Activated naive CD8-positive, alpha-beta T cell treated with anti-CD3 and anti-CD28 coated beads, Interleukin-2, amount 10 ng/mL, durations not matched to agents 7 days and 5 days (primary cell): ENCODE measurements around the gene MSL2. TPM values are rescaled to one million over a fixed set of nuclear protein-coding genes. Genes with fewer than 3 reads are reported as not detected.
A peak's percentile ranks its signal among the peaks of the same experiment; 100 is the strongest.
"Not testable (repeated sequence)": the region's sequence is repeated elsewhere in the genome, so short reads cannot be mapped to it uniquely, and the experiment has no call there.

Experiments used
- ATAC-seq: fragments of 150-1000 bp; cut with Tn5 transposase; one replicate; pipeline ENCODE4 v1.10.0; 2021; ENCODE audit warnings: low read depth, moderate library complexity
- POLR2A ChIA-PET: fragments of 350-600 bp; sonication (Branson Sonifier 250); formaldehyde crosslinking; loops from one replicate; lab custom pipeline; 2021; ENCODE audit warnings: antibody characterized with exemption; lab: Charles Lee
- DNase-seq: peaks from one replicate; pipeline ENCODE4 v3.0.0; 2021
- H3K27ac Mint-ChIP-seq: one replicate; pipeline ENCODE4 v1.8.0; 2022; ENCODE audit warnings: mild to moderate bottlenecking, mixed read lengths
- H3K27me3 Mint-ChIP-seq: one replicate; pipeline ENCODE4 v1.8.0; 2022; ENCODE audit warnings: mild to moderate bottlenecking, moderate library complexity, mixed read lengths
- H3K36me3 Mint-ChIP-seq: one replicate; pipeline ENCODE4 v1.8.0; 2021; ENCODE audit warnings: mild to moderate bottlenecking, mixed read lengths
- H3K4me1 Mint-ChIP-seq: one replicate; pipeline ENCODE4 v1.8.0; 2021; ENCODE audit warnings: mixed read lengths
- H3K4me3 Mint-ChIP-seq: one replicate; pipeline ENCODE4 v1.8.0; 2022; ENCODE audit warnings: mild to moderate bottlenecking, moderate library complexity, mixed read lengths
- H3K9me3 Mint-ChIP-seq: one replicate; pipeline ENCODE4 v1.8.0; 2021; ENCODE audit warnings: mixed read lengths
- total RNA-seq, 2 experiments: library from RNA; stranded (reverse); gene quantifications; one replicate each; pipeline ENCODE4 v1.2.3, GENCODE V29; 2021

The MSL2 gene
- total RNA-seq, 2 experiments from 2014 or later = 71.4 to 71.5 TPM

DNA sequence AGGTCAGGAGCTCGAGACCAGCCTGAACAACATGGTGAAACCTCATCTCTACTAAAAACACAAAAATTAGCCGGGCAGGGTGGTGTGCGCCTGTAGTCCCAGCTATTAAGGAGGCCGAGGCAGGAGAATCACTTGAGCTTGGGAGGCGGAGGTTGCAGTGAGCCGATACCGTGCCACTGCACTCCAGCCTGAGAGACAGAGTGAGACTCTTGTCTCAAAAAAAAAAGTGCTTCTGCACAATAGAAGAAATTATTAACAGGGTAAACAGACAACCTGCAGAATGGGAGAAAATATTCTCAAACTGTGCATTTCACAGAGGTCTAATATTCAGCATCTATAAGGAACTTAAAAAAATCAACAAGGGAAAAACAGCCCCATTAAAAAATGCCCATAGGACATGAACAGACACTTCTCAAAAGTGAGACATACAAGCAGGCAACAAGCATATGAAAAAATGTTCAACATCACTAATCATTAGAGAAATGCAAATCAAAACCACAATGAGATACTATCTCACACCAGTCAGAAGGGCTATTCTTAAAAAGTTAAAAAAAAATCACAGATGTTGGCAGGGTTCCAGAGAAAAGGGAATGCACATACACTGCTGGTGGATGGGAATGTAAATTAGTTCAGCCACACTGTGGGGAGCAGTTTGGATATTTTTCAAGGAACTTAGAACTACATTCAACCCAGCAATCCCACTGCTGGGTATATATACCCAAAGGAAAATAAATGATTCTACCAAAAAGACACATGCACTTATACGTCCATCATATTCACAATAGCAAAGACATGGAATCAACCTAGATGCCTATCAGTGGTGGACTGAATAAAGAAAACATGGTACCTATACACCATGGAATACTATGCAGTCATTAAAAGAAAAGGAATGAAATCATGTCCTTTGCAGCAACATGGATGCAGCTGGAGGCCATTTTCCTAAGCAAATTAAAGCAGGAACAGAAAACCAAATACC, 75.5 kb downstream of the MSL2 start:
- Mint-ChIP-seq H3K4me3 (no peak overlapping the region), H3K27ac (no peak overlapping the region), H3K27me3 (peaks cover 9% of the 10 kb centered on the region), H3K9me3 (peaks cover 11% of the 10 kb centered on the region), H3K4me1 (no peaks in the 10 kb centered on the region), H3K36me3 (peaks cover 2% of the 10 kb centered on the region)
- DNase-seq (no peak), ATAC-seq (no peak)
- POLR2A ChIA-PET = no interaction called here

DNA sequence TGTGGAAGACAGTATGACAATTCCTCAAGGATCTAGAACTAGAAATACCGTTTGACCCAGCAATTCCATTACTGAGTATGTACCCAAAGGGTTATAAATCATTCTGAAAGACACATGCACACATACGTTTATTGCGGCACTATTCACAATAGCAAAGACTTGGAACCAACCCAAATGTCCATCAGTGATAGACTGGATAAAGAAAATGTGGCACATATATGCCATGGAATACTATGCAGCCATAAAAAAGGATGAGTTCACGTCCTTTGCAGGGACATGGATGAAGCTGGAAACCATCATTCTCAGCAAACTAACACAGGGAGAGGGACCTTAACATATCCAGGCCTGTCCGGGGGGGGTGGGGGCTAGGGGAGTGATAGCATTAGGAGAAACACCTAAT, 76.4 kb downstream of the MSL2 start:
- H3K27ac Mint-ChIP-seq, DNase-seq, H3K27me3 Mint-ChIP-seq, ATAC-seq, H3K9me3 Mint-ChIP-seq, H3K36me3 Mint-ChIP-seq, POLR2A ChIA-PET, H3K4me1 Mint-ChIP-seq, H3K4me3 Mint-ChIP-seq: not testable (repeated sequence)

DNA sequence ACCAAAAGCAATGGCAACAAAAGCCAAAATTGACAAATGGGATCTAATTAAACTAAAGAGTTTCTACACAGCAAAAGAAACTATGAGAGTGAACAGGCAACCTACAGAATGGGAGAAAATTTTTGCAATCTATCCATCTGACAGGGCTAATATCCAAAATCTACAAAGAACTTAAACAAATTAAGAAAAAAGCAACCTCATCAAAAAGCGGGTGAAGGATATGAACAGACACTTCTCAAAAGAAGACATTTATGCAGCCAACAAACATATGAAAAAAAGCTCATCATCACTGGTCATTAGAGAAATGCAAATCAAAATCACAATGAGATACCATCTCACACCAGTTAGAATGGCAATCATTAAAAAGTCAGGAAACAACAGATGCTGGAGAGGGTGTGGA, 76.8 kb downstream of the MSL2 start:
- H3K27ac Mint-ChIP-seq, H3K4me1 Mint-ChIP-seq, DNase-seq, ATAC-seq, POLR2A ChIA-PET, H3K36me3 Mint-ChIP-seq, H3K4me3 Mint-ChIP-seq, H3K9me3 Mint-ChIP-seq, H3K27me3 Mint-ChIP-seq: not testable (repeated sequence)

DNA sequence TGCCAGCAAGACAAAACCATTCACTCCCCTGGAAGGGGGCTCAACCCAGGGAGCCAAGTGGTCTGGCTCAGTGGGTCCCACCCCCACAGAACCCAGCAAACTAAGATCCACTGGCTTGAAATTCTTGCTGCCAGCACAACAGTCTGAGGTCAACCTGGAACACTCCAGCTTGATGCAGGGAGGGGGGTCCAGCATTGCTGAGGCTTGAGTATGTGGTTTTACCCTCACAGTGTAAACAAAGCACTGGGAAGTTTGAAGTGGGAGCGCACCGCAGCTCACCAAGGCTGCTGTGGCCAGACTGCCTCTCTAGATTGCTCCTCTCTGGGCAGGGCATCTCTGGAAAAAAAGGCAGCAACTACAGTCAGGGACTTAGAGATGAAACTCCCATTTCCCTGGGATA, 81.7 kb downstream of the MSL2 start:
- Mint-ChIP-seq H3K27ac (no peak overlapping the region), H3K27me3 (peaks cover 5% of the 10 kb centered on the region)

DNA sequence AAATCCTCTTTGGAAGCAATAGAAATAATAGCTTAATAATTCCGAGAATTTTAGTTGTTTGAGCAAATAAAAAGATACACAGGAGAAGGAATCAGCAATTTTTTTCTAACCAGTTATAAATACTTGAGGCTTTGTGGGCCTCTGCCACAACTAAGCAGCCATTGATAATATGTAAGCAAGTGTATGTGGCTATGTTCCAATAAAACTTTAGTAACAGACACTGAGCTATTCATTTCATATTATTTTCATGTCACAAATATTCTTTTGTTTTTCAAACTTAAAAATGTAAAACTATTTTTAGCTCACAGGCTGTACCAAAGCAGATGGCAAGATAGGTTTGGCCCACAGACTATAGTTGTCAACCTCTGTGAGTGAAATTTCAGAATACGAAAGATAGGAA, 85.7 kb downstream of the MSL2 start:
- Mint-ChIP-seq H3K36me3 (peaks cover 5% of the 10 kb centered on the region), H3K9me3 (peaks cover 4% of the 10 kb centered on the region), H3K4me3 (no peak overlapping the region), H3K4me1 (peaks cover 14% of the 10 kb centered on the region), H3K27ac (no peak overlapping the region), H3K27me3 (no peaks in the 10 kb centered on the region)
- ATAC-seq (no peak), DNase-seq (no peak)
- POLR2A ChIA-PET = interaction anchor here (1.2 kb wide), 1 partner anchor 642 kb away, joined by 3 read pairs; the partner anchor contains the start of gene STAG1

More for the DNA sequence above, 81.7 kb downstream of the MSL2 start:
- H3K36me3 Mint-ChIP-seq = peaks cover 6% of the 10 kb centered on the region
- peaks cover 11% of the 10 kb centered on the region for H3K9me3 Mint-ChIP-seq
- no peak for DNase-seq
- POLR2A ChIA-PET = no interaction called here
- no peak for ATAC-seq
- H3K4me3 Mint-ChIP-seq = no peak overlapping the region
- peaks cover 6% of the 10 kb centered on the region for H3K4me1 Mint-ChIP-seq

DNA sequence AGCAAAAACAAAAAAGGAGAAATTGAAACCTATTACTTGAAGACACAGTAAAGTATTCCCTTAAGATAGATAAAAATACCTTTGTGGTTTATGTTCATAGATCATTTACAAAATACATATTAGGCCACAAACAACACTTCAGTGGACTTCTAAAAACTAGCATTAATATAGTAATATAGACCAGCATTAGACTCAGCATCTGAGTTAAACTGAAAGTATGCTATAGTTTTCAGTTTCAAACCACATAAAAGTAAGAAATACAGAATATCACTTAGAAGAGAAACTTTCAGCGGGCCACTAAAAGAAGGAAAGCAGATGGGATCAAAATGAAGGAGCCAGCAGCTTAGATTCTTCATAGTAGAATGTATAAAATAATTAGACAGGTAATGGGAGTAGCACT, 86.6 kb downstream of the MSL2 start:
- Mint-ChIP-seq H3K36me3 (peaks cover 6% of the 10 kb centered on the region), H3K4me3 (peak overlapping the region; percentile 0), H3K27ac (no peak overlapping the region), H3K9me3 (peaks cover 2% of the 10 kb centered on the region), H3K27me3 (no peaks in the 10 kb centered on the region), H3K4me1 (peaks cover 18% of the 10 kb centered on the region)
- no peak for DNase-seq
- POLR2A ChIA-PET = interaction anchor here (1.2 kb wide), 1 partner anchor 643 kb away, joined by 3 read pairs; the partner anchor contains the start of gene STAG1
- ATAC-seq = peak; percentile 60

DNA sequence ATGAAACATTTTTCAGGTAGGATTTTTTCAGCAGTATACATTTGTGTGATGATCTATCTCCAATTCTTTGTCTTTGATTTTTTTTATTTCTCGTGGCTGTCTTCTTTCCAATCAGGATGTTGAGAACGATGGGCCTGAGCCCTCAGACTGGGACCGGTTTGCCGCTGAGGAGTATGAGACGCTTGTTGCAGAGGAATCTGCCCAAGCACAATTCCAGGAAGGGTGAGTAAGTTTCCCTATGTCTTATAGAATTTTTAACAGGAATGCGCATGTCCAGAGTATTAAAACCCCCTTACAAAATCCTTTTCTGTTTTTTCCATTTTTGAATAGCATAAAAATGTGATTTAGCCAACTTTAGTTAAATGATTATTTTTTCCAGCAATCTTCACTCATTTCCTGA, 90.0 kb downstream of the MSL2 start:
- ATAC-seq (no peak), DNase-seq (no peak)
- no peak overlapping the region for H3K27ac Mint-ChIP-seq
- no peak overlapping the region for H3K4me3 Mint-ChIP-seq
- POLR2A ChIA-PET = no interaction called here
- no peaks in the 10 kb centered on the region for H3K27me3 Mint-ChIP-seq
- peaks cover 1% of the 10 kb centered on the region for H3K36me3 Mint-ChIP-seq
- no peaks in the 10 kb centered on the region for H3K9me3 Mint-ChIP-seq
- H3K4me1 Mint-ChIP-seq = peaks cover 18% of the 10 kb centered on the region

DNA sequence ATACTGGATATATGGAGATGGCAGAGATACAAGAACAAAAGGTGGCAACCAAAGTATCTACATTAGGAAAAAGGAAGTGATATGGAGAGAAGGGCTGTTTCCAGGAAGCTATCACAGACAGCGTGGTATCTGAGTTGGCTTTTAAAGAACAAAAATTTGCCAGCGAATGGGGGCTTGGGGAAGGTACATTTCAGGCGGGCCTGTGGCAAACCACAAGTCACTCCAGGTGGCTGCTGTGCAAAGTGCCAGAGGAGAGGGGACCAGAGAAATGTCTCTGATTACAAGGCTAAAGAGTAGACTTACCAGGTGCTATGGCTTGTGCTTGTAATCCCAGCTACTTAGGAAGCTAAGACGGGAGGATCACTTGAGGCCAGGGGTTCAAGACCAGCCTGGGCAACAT, 91.1 kb downstream of the MSL2 start:
- no peak for DNase-seq
- Mint-ChIP-seq H3K27me3 (no peaks in the 10 kb centered on the region), H3K4me1 (peaks cover 18% of the 10 kb centered on the region), H3K4me3 (peak overlapping the region; percentile 36), H3K36me3 (peaks cover 1% of the 10 kb centered on the region), H3K9me3 (no peaks in the 10 kb centered on the region), H3K27ac (no peak overlapping the region)
- no peak for ATAC-seq
- POLR2A ChIA-PET = no interaction called here

Other genes with a start within 250 kb of the MSL2 start
- under 1 TPM; 0.17 to 0.23 TPM for gene PPP2R3A, start 230.6 kb downstream of the MSL2 start, total RNA-seq
- gene PCCB, start 54.0 kb upstream of the MSL2 start, total RNA-seq = 10 to 100 TPM; 23.9 to 25.2 TPM